Activated CD8-positive, alpha-beta memory T cell treated with anti-CD3 and anti-CD28 coated beads, Interleukin-2, amount 50 U/mL, for 1 hour (primary cell): ENCODE results near the gene BRAT1.

ENCODE experiments used
- DNase-seq: peaks from one replicate; pipeline ENCODE4 v3.0.0-alpha.2; 2020; ENCODE audit errors: extremely low read depth

BRAT1 gene

DNA sequence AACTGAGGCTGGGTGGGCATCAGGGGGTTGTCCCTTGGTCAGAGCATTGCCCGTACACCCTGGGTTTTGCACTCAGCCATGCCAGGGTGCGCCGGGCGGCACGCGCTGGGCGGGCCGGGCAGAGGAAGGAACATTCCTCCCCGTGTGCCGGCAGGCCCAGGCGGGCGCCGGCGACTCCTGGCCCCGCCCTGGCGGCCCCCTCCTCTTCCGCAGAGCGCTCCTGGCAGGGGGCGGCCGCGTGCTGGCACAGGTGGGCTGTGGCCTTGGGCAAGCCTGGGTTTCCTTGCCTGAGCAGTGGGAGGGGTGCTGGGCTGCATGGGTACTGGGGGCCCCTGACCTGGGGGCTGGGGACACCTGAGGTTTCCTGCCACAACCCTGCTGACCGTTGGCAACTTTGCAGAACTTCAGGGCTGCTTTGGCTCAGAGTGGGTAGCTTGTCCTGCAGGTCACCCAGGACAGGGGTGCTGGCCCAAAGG is 31.8 kb downstream of the BRAT1 start:
- DNase-seq = no peak

DNA sequence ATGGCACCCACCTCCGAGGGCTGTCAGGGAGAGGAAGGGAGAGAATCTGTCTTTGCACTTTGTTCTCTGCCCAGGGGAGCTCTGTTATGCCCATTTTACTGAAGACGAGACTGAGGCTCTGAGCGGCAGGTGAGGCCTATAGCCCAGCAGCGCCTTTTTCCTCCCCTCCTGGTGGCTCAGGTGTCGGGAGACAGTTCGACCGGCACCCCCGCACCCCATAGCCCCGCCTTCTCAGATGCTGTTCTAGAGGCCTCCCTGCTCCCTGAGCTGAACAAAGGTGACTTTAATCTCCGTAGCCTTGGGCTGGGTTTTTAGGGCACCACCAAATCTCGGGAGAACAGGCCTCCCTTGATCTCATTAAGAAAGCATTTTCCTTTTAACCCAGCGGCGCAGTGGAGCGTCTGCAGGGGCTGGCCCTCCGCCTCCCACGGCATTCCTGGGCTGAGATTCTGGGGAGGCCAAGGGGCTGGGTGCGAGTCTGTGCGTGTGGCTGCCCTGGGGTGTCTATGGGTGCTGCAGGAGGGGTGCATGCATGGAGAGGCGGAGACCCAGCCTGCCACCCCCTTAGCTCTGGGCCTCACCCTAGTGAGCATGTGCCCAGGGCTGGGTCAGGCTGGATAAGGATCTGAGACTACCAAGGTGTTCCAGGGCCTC is 32.4 kb downstream of the BRAT1 start:
- no peak for DNase-seq

DNA sequence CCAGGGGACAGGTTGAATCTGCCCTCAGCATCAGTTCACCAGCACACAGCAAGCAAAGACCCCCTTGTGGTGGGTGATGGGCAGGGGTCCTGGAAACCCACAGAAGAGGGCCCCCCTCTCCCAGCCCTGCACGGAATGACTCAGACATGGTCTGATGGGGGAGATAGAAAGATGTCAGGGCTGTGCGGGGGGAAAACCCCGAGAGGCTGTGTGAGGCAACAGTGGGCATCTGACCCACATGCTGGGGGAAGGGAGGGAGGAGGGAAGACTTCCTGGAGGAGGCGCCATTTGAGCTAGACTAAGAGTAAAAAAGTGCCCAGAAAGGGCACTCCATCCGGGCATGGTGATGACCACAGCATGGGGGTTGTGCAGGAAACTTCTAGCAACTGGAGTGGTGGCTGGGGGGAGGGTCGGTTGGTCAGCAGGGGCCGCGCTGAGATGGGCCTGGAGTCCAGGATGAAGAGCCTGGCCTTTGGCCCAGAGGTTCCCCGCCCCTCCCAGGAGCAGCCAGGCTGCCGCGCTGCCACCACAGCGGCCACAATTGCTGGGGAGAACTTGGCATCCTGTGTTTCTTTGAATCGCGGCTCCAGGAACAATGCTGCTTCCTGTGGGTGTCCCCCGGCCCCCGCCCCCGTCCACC is 33.3 kb downstream of the BRAT1 start:
- no peak for DNase-seq

DNA sequence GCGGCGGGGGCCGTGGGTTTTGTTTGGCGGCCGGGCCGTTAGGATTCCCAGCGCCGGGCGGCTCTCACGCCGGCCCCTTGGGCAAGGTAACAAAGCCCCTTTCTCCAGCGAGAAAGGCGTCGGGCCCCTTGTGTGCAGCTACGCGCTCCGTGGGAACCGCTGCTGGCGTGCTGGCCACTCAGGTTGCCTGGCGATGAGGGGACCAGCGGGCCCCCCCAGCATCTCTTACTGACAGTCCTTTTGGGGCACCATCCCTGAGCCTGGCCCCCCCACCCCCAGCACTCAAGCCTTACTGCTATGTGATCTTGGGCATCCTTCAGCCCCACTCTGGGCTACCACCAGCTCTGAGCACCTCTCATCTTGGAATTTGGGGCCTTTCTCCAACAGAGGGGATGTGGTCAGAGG is 34.0 kb downstream of the BRAT1 start:
- DNase-seq = no peak

DNA sequence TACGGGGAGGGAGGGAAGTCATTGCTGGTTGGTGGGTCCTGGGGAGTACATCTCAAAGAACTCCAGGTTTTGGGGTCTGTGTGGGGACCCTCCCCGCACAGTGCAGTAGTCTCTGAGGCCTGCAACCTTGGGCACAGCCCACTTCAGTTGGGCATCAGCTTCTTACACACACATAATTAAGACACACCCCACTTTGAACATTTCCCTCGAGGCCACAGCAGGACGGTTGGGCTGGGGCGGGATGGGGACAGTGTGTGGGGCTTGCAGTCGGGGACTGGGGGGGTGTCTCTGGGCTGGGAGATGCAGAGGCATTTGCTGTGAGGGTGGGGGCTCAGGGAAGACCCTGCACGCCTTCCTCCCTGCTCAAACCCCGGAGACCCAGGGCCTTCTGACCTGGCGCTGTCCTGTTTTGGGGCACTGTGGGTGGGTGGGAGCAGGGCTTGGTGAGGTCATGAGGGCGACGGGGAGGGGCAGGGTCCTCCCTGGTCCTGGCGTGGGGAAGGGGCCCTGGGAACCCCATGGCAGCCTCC is 34.5 kb downstream of the BRAT1 start:
- DNase-seq = no peak

DNA sequence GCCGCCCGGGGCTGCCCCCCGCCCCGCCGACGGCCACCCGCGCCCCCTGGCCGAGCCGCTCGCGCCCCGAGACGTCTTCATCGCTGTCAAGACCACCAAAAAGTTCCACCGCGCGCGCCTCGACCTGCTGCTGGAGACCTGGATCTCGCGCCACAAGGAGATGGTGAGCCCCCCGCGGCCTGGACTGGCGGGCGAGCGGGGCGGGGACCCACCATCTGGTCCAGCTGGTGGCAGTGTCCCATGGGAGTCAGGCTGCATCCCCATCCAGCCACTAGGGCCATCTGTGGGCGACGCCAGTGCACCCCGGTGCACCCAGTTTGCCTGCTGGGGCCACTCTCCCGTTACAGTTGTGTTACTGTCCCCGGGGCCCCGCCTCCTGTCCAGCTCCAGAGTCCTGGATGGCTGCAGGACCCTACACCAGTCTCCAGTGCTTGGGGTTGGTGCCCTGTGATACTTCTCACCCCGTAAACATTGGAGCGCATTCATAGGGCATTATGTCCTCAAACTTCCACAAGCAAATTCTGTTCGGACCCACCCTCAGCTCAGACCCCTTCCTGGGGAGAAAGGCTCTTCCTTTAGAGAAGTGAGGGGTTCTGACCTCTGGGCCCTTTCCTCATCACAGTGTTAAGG is 35.1 kb downstream of the BRAT1 start:
- DNase-seq = no peak

DNA sequence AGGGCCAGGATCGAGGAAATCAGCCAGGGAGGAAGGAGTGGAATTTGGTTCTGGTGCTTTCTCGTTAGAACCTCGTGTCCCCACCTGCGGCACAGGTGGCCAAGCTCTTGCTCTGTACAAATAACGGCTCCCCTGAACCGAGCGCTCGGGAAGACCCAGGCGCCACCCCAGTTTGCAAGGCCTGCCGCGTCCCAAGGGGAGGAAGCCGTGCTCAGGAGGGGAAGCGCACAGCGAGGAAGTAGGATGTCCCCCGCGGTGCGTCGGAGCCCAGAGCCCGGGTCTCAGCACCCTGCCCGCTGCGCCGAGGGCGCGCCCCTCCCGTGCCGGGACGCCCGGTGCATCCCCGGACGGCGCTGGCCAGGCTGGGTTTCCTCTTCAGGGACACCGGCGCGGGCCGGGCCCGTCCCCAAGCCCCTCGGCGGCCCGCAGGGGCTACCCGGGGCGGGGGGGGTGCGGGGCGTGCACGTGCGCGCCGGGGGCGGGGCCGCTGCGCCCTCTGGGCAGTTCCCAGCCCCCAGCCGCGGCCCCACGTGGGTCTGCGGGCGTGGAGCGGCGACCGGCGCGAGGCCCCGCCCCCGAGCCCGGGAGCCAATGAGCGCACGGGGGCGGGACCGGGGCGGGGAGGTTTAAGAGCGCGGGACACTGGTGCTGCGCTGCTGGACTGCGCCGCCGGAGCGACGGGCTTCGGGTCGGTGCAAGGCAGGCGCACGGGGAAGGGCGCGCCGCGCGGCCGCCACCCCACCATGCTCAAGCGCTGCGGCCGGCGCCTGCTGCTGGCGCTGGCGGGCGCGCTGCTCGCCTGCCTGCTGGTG is 36.0 kb downstream of the BRAT1 start, which contains the start of gene LFNG:
TSS of gene LFNG (plus strand) at position 656 of the 812 bp plus-strand sequence. CDS start at position 744, 88 bp downstream.
- peak; percentile 69 for DNase-seq

DNA sequence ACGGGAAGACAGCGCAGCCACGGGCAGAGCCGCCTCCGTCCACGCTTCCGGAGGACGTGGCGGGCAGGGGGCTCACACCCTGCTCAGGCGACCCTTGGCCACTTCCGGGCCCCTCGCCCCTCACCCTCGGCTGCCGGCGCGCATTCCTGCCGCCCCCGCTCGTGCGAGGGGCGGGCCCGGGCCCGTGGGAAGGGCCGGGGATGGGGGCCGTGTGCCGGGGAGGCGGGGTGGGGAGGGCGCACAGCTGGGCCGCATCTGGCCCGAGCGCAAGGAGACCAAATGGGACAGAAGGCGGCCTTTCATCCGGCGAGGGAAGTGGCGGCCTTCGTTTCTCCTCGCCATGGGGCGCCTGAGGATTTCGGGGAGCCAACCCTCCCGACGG is 36.6 kb downstream of the BRAT1 start:
- DNase-seq = no peak

DNA sequence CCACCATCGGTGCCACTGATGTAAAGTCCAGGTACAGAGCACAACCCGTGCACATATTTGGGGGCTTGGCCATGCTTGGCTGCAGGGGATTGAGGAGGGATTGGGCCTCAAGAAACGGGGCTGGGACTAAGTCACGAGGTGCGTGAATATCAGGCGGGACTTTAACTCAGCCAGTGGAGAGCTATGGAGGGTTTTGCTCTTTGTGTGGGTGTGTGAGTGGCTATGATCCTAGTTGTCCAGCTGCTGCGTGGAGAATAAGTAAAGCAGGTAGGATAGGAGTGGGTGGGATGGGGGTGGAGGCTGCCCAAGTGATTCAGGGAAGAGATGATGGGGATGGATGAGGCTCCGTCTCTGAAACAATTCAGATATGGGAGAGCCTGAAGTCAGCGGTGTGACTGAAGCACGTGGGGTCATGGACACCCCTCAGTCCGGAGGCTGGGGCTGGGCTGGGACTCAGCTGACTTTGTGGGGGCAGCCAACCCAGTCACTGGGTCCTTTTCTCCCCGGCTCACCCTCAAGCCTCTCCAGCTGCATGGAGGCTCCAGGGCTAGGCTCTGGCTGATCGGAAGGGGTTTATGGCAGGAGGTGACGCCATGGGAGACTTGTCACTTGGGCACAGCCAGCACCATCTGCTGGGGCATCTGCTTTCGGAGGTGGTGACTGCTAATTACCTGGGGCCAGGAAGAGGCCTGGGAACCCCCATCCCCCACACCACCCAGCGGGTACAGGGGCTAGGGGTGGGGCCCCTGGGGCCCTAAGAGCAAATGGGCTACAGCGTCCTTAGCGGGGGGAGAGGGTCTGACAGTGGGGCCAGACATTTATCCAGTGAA is 37.4 kb downstream of the BRAT1 start:
- DNase-seq = no peak

DNA sequence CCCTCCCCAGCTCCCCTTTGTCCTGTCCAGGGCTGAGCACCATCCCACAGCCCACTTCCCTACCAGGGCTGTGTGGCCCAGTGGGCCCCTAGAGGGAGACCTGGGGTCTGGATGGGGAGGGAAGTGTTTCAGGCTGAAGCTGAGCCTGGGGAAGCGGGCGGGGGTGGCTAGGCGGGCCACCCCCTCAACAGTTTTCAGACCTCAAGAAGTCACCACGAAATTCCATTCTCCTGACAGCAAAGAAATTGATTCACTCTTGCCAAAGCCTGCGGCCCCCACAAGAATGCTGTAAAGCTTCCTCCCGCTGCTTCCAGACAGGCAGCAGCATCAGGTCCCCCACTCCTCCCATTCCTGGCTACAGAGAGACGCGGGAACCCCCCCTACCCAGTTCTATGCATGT is 38.3 kb downstream of the BRAT1 start:
- DNase-seq = no peak

DNA sequence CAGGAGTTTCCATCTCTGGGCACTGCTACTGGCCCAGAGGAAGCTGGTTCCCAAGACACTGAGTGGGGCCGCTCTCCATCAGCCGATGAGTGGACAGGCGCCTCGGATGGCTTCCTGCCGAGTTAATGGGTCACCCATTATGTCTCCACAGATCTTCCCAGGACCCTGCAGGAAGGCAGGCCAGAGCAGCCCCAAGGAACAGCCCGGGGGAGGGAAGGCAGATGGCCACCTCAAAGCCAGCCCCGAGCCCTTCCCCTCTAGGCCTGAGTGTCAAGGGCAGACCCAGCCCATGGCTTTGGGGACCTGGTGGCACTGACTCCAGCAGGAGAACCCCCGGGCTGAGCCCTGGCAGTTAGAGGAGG is 39.1 kb downstream of the BRAT1 start:
- DNase-seq = no peak

DNA sequence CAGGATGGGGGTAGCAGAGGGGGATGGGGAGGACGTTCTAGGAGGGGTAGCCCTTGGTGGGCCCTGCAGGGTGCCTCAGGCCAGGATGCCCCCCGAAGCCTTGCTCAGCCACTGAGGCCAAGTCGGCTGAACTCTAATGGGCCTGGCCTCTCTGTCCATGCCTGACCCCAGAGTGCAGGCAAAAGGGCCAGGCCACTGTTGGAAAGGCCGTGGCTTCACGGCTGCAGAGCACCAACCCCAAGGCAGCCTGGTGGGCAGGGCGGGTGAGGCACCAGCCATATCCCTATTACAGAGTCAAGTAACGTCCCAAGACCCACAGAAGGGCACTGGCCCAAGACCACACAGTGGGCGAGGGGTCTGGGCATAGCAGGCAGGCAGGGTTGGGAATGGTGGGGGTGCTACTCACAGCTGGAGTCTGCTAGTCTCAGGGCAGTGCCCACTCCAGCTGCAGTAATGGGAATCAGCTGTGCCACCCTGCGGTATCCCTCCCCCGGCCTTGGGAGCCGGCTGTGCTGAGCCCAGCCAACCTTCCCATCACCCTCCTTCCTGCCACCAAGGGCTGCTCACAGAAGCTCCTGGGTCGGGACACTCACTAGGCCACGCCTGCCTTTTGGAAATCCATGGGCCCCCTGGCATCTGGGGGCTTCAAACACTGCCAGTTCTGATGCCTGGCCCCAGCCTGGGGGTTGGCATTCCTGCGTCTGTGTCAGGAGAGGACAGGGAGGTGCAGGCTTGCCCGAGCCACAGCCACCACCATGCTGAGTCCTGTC is 39.7 kb downstream of the BRAT1 start:
- DNase-seq = no peak

DNA sequence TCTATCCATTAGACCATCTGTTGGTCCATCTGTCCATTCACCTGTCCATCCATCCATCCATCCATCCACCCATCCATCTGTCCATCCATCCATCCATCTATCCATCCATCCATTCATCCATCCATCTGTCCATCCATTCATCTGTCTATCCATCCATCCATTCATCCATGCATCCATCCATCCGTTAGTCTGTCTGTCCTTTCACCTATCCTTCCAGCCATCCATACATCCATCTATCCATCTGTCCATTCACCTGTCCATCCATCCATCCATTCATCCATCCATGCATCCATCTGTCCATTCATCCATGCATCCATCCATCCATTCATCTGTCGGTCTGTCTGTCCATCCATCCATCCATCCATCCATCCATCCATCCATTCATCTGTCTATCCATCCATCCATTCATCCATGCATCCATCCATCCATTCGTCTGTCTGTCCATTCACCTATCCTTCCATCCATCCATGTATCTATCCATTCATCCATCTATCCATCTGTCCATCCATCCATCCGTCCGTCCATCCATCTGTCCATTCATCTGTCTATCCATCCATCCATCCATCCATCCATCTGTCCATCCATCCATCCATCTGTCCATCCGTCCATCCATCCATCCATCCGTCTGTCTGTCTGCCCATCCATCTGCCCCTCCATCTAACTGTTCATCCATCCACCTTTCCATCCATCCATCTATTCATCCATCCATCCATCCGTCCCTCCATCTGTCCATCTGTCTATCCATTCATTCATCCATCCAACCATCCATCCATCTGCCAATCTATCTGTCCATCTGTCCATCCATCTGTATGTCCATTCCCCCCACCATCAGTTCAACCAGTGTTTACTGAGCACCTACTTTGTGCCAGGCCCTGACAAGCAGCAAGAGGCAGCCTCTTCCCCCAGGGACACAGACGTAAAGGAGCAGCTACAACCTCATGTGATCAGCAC is 40.6 kb downstream of the BRAT1 start:
- no peak for DNase-seq

DNA sequence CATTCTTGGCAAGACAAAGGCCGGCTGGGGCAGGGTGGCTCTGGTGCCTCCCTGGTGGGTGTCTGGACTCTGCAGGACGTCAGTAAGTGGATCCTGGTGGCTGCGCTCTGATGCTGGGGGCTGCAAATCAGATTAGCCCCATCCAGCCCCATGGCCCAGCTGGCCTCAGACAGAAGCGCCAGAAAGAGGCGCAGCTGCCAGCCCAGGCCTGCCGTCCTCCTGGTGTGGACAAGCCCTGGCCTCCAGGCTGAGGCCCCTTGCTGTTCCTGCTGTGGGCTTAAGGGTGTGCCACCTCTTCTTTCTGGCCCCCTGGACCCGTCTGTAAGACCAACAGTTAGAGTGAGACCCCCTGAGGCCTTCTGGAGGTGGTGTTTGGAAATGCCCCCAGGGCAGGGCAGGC is 41.6 kb downstream of the BRAT1 start:
- DNase-seq = no peak

DNA sequence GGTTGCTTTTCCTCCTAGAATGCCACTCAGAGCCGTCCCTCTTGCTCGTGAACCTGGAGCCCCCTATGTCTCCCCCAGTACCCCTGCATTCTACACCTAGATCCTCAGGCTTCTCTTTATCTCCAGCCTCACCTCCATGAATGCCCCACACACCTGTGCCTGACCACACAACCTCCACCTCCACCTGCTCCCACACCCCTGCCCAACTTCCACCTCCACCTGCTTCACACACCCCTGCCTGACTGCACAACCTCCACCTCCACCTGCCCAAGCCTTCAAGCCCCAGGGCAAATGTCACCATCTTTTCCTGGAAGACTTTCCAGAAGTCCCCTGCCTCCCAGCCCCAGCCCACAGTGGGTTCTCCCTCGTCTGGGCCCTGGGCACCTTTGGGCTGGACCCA is 42.6 kb downstream of the BRAT1 start:
- DNase-seq = no peak

DNA sequence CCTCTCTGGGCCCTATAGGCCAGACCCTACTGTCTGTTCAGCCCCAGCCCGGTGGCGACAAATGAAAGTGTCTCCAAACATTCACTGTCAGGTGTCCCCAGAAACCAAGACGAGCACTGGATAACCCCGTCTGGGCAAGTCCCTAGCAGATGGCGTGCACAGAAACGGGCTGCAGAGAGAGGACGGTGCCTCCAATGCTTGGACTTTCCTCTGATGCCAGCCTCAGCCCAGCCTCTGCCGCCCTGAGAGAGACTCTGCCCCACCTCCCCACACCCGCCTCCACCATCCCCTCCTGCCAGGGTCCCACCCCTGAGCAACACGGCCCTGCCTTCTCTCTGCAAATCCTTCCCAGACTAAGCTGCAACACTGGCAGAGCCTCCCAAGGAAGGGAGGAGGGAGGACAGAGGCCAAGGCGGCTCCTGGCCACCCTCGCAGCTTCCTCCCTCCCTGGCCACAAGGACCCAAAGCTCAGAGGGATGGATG is 43.1 kb downstream of the BRAT1 start:
- DNase-seq = no peak

DNA sequence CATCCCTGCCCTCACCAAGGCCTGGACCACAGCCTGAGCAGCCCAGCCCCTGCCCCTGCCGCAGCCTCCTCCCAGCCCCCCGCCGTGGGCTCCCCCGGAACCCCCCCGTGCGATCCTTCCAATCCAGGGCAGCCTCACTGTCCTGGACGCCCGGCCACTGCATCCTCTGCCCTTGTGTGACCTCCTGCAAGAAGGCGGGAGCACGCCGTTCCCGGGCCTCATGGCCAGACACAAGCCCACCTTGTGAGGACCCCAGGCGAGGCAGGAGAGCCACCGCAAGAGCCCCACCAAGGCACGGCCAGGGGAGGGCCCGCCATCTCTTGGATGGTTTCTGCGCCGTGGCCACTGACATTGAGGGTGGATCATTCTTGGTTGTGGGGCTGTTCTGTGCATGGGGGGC is 43.6 kb downstream of the BRAT1 start:
- DNase-seq = no peak

DNA sequence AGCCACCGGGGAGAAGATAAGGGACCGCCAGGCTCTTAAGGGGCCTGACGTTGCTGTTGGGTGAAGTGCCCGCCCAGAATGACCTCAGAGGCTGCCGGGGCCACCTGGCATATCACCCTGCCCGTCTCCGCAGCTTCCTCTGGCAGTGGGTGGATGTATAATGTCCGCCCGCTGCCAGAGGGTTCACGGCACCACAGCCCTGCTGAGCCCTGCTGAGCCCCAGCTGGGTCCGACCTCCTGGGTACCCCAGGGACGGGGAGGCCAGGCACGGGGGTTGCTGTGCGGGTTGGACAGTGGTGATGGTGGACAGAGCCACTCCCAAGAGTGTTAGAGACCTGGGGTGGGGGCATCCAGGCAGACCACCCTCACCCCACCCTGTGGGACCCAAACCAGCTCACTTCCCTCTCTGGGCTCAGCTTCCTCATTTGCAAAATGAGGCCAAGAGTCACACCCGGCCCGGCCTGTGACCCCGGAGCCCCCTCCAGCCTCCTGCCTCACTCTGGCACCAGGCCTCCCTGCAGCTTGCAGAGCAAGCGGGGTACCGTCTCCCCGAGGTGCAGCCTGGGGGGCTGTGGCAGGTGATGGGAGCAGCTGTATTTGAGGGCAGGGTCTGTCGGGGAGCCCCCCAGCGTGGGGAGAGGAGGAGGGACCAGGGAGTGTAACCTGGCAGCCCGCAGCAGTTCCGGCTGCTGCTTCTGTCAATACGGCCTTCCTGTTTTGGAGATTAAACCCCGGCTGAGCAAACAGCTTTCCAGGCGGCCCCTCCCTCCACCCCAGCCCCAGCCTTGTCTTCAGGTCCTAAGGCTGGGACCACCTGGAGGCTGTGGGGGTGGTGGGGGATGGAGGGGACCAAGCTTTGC is 44.2 kb downstream of the BRAT1 start:
- DNase-seq = no peak
